ENCODE results near the gene STN1.

STN1 gene

GRCh38 chr10:103918053-103918846, at the start of gene STN1:
Gene STN1 (minus strand): TSS chr10:103918184. CDS start chr10:103917594, 590 bp downstream.
- DNase-seq (ENCODE audit: low read depth in 2 of 2) = peak; percentile 88 to 93

- no peak for DNase-seq (ENCODE audit: low read depth in 2 of 2)
Observed at GRCh38 chr10:103967448-103968071, 49.6 kb upstream of the STN1 start.

- peak; percentile 68 to 74 for DNase-seq (ENCODE audit: low read depth in 2 of 2)
Observed at GRCh38 chr10:103966671-103967447, 48.9 kb upstream of the STN1 start, which contains the start of gene SLK. Gene SLK (plus strand): TSS chr10:103967140. CDS start chr10:103967746, 606 bp downstream.

GRCh38 chr10:103960103-103960502, 42.1 kb upstream of the STN1 start:
- no peak for DNase-seq (ENCODE audit: low read depth in 2 of 2)

GRCh38 chr10:103958996-103959395, 41.0 kb upstream of the STN1 start:
- no peak for DNase-seq (ENCODE audit: low read depth in 2 of 2)

- DNase-seq (ENCODE audit: low read depth in 2 of 2) = no peak
Observed at GRCh38 chr10:103954543-103954942, 36.6 kb upstream of the STN1 start.

GRCh38 chr10:103951942-103952341, 34.0 kb upstream of the STN1 start:
- DNase-seq (ENCODE audit: low read depth in 2 of 2) = no peak

- DNase-seq (ENCODE audit: low read depth in 2 of 2) = no peak
Observed at GRCh38 chr10:103951183-103951582, 33.2 kb upstream of the STN1 start.

- no peak for DNase-seq (ENCODE audit: low read depth in 2 of 2)
Observed at GRCh38 chr10:103949728-103950127, 31.7 kb upstream of the STN1 start.

GRCh38 chr10:103947799-103948516, 30.0 kb upstream of the STN1 start:
- no peak for DNase-seq (ENCODE audit: low read depth in 2 of 2)

- DNase-seq (ENCODE audit: low read depth in 2 of 2) = no peak
Observed at GRCh38 chr10:103942866-103943265, 24.9 kb upstream of the STN1 start.

GRCh38 chr10:103941801-103942200, 23.8 kb upstream of the STN1 start:
- no peak for DNase-seq (ENCODE audit: low read depth in 2 of 2)

GRCh38 chr10:103939522-103939921, 21.5 kb upstream of the STN1 start:
- no peak for DNase-seq (ENCODE audit: low read depth in 2 of 2)

- DNase-seq (ENCODE audit: low read depth in 2 of 2) = no peak
Observed at GRCh38 chr10:103936022-103936421, 18.0 kb upstream of the STN1 start.

- DNase-seq (ENCODE audit: low read depth in 2 of 2) = no peak
Observed at GRCh38 chr10:103934308-103934707, 16.3 kb upstream of the STN1 start.

- DNase-seq (ENCODE audit: low read depth in 2 of 2) = no peak
Observed at GRCh38 chr10:103933557-103934121, 15.7 kb upstream of the STN1 start.

- DNase-seq (ENCODE audit: low read depth in 2 of 2) = no peak
Observed at GRCh38 chr10:103932971-103933370, 15.0 kb upstream of the STN1 start.

- no peak for DNase-seq (ENCODE audit: low read depth in 2 of 2)
Observed at GRCh38 chr10:103932271-103932670, 14.3 kb upstream of the STN1 start.

GRCh38 chr10:103931603-103932002, 13.6 kb upstream of the STN1 start:
- DNase-seq (ENCODE audit: low read depth in 2 of 2) = no peak

- DNase-seq (ENCODE audit: low read depth in 2 of 2) = no peak
Observed at GRCh38 chr10:103930881-103931280, 12.9 kb upstream of the STN1 start.

GRCh38 chr10:103930449-103930848, 12.5 kb upstream of the STN1 start:
- DNase-seq (ENCODE audit: low read depth in 2 of 2) = no peak
